ENCODE measurements around the gene GFER. TPM values are rescaled to one million over a fixed set of nuclear protein-coding genes. Genes with fewer than 3 reads are reported as not detected.
A peak's percentile ranks its signal among the peaks of the same experiment; 100 is the strongest.
"Not testable (repeated sequence)": the region's sequence is repeated elsewhere in the genome, so short reads cannot be mapped to it uniquely, and the experiment has no call there.

Gene GFER
- total RNA-seq, 1 donor from 2014 or later = 12.0 TPM

GRCh38 chr16:1957434-1958142, 26.4 kb upstream of the GFER start:
- not testable (repeated sequence) for DNase-seq (ENCODE audit: low spot score)

GRCh38 chr16:1958143-1958491, 25.9 kb upstream of the GFER start:
- not testable (repeated sequence) for DNase-seq (ENCODE audit: low spot score)

DNA sequence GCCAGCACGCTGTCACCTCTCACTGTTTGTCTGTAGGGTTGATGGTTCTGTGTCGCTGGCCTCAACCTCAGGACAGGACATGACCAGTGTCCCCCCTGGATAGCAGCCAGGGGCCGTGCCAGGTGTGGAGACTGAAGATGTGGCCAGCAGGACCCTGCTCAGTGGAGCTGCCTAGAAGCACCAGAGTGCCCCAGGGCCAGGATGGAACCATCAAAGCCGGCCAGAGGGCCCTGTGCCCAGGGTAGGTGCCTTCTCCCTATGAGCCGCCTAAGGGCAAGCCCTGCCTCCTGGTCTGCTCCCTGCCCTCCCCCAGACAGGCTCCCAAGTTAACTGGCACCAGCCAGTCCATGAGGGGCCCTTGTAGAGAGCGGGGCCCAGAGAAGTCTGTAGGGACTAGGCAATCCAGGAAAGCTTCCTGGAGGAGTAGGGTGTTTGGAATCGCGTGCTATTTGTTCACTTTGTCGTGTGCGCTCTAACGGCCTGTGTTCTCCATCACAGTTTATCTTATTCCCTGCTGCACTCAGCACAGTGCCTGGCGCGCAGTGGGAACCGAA, 25.2 kb upstream of the GFER start:
- DNase-seq (ENCODE audit: low spot score) = no peak

DNA sequence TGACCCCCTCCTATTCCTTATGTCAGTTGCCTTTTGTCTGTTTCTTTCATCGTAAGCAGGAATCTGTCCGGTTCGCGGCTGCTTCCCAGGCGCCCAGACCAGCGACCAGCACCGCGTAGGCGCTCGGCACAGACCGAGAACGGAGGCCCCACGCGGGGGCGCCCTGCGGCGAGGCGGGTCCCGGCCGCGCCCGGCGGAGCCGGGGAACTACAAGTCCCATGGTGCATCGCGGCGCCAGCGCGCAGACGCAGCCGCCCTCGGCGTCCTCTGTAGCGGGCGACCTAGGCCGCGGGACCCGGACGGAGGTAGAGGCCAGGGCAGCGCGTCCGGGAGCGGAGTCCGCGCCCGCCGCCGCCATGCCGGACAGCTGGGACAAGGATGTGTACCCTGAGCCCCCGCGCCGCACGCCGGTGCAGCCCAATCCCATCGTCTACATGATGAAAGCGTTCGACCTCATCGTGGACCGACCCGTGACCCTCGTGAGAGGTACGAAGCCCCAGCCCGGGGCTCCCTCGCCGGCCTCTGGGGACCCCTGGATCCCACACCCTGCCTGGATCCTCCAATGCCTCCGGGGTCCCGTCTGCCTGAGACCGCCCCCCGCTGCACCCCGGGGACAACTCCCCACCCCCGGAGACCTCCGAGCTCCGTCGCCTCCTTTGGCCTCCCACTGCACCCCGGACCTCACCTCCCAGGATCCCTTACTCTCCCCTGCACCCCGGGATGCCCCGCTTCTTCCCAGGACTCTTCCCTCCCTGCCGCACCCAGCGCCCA, 24.5 kb upstream of the GFER start, which contains the start of gene NDUFB10:
Gene NDUFB10 (plus strand): TSS at position 270 of the 771 bp plus-strand sequence. CDS start 87 bp downstream, at position 357.
- DNase-seq (ENCODE audit: low spot score) = peak; percentile 89

DNA sequence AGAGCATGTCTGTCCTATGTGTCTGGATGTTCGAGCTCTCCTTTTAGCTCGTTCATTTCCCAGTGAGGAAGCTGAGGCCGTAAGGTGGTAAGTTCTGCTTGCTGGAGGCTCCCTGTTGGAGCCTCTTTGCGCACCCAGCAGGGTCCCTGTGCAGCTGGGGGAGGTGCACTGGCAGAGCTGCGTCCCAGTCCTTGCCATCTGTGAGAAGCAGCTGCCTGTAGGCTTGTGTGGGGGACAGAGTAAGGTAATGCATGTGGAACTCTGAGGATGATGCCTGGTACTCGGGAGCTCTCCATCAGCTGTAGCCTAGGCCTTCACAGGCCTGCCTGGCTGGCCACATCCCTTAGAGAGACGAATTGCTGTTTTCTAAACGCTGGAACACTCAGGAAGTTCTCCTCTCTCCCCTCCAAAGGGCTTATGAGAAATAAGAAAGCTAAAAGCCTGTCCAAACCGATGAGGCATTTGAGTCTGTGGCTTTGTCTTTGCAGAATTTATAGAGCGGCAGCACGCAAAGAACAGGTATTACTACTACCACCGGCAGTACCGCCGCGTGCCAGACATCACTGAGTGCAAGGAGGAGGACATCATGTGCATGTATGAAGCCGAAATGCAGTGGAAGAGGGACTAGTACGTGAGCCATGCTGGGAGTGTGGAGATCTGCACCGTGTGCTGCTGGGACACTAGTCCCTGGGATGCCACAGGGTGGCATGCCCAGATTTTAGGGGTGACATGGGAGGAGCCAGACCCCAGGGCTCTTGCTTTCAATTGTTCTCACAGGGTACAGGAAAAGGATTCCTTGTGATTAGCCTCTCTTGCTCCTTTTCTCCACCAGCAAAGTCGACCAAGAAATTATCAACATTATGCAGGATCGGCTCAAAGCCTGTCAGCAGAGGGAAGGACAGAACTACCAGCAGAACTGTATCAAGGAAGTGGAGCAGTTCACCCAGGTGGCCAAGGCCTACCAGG, 23.0 kb upstream of the GFER start:
- no peak for DNase-seq (ENCODE audit: low spot score)

- DNase-seq (ENCODE audit: low spot score) = no peak
Observed at GRCh38 chr16:1961651-1962067, 22.3 kb upstream of the GFER start.

DNA sequence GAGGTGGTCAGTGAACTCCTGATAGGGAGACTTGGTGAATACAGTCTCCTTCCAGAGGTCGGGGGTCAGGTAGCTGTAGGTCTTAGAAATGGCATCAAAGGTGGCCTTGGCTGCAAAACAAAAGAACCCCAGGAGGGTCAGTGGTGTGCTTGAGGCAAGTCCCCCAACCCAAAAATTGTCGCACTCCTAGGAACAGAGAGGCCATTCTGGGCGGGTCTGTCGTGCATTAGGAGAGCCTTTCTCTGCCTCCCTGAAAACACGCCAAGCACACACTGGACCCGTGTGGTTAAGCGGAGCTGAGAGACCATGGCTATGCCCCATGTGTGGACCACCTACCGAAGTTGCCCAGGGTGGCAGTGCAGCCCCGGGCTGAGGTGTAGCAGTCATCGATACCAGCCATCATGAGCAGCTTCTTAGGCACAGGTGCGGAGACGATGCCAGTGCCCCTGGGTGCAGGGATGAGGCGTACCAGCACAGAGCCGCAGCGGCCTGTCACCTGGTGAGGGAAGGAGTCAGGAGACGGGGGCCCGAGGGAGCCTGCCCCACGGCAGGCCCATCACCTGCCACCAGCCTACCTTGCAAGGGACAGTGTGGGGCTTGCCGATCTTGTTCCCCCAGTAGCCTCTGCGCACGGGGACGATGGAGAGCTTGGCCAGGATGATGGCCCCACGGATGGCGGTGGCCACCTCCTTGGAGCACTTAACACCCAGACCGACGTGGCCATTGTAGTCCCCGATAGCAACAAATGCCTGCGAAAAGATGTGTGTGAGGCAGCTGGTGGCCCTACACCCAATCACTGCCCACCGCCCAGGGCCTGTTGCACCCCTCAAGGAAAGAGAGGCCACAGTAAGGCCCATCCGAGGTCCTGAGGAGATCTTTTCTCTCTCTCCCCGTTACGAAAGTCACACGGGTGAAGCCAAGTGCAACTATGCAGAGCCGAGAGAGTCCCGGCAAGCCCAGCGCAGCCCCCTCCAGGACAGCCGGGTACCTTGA, 21.5 kb upstream of the GFER start:
- DNase-seq (ENCODE audit: low spot score) = not testable (repeated sequence)

DNA sequence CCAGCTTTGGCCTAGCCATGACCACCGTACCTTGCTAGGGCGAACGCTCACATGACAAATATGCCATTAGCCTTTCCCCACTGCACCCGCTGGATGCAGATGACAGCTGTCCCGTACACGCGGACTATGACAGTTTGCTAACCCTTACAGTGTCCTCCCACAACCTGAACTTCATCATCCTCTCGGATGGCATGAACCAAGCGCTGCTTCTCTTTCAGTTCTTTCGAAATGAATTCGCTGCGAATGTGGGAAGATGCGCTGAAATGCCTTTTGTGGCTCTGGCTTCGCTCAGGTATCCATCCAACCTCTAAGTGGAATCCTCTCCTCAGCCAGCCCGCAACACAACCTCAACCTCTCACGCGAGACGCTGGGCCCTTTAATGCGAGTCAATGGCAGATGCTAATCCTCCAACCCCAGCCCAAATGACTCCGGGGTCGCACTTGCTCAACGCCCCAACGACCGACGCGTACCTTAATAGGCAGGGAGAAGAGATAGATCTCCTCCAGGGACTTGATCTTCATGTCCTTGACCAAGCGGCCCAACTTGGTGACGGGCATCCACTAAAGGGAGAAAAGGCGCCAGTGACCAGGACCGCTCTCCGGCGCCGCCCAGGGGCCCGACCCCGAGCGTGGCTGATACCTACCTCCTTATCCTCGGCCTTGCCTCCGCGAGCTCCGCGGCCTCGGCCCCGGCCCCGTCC, 20.0 kb upstream of the GFER start:
- no peak for DNase-seq (ENCODE audit: low spot score)

DNA sequence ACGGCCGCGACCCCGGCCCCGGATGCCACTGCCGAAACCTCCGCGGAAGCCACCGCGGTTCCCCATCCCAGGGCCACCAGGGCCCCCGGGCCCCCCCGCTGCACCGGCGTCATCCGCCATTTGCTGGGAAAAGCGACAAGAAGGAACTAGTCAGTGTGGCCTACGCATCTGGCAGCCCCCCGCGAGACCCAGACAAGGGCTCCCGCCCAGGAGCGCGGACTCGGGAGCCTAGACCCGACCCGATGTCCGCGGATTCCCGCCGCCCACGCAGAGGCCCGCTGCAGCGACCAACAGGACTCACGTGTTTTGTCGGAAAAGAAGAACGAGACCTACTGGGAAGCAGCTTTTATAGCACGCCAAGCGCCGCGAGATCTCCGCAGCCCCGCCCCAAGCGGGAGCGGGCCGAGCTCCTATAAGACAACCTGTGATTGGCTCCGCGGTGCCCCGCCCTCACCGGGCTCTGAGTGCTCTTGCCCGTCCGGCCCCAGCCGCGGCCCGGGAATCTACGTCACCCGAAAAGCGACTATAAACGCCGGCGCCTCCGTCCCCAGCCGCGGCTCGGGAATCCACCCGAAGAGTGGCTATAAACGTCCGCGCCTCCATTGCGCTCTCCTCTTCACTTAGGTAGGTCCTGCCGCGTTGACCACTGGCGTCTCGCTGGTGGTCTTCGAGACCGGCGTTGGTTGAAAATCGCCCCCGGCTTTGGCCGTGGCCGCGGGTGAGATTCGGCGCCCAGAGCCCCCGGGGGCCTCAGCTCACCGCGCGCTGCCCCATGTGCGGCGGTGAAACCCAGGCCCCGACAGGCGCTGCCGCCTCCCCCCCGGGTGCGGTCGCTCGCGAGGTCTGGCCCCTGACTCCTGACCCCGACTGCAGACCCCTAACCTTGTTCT, 19.2 kb upstream of the GFER start, which contains the start of gene RPS2:
Gene RPS2 (minus strand): TSS at position 321 of the 890 bp plus-strand sequence. CDS start 201 bp downstream, at position 120.
- DNase-seq (ENCODE audit: low spot score) = peak; percentile 99

DNA sequence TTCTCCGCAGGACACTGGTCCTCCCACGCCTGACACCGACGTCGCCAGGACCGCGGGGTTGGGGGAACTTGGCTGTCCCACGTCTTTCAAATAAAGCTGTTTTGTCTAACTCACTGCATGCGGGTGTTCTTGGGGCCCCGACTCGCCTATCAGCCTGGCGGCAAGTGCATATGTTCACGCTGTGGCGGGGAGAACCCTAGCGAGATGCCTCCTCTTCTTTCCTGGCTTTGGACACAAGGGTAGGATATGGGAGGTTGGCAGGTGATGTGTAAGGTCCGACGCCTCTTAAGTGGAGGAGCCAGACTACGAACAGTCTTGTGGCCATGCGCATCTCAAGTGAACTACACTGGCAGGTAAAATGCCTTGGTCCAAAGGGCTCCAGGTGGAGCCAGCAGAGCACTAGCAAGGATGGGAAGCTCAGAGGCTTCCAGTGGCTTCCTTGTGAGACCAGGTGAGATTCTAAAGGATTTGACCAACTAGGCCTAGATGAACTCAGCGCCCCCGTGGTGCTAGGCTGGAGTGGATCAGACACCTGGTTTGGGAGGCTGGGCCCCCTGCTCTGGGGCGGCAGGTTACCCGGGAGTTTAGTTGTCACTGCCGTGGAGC, 18.5 kb upstream of the GFER start:
- no peak for DNase-seq (ENCODE audit: low spot score)

DNA sequence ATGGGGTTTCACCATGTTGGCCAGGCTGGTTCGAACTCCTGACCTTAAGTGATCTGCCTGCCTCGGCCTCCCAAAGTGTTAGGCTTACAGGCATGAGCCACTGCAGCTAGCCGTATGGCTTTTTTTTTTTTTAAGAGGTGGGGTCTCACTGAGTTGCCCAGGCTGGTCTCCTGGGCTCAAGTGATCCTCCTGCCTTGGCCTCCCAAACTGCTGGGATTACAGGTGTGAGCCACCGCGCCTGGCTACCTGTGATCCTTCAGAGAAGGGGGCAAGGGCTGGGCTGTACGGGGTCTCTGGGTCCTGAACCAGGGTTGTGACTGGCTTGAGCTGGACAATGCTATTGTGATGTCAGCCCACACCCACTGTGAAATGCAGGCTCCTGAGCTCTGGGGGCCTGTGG, 17.5 kb upstream of the GFER start, which contains the start of gene RNF151:
Gene RNF151 (plus strand): TSS at position 397 of the 400 bp plus-strand sequence. CDS start 26 bp downstream, outside the sequence.
- DNase-seq (ENCODE audit: low spot score) = no peak

DNA sequence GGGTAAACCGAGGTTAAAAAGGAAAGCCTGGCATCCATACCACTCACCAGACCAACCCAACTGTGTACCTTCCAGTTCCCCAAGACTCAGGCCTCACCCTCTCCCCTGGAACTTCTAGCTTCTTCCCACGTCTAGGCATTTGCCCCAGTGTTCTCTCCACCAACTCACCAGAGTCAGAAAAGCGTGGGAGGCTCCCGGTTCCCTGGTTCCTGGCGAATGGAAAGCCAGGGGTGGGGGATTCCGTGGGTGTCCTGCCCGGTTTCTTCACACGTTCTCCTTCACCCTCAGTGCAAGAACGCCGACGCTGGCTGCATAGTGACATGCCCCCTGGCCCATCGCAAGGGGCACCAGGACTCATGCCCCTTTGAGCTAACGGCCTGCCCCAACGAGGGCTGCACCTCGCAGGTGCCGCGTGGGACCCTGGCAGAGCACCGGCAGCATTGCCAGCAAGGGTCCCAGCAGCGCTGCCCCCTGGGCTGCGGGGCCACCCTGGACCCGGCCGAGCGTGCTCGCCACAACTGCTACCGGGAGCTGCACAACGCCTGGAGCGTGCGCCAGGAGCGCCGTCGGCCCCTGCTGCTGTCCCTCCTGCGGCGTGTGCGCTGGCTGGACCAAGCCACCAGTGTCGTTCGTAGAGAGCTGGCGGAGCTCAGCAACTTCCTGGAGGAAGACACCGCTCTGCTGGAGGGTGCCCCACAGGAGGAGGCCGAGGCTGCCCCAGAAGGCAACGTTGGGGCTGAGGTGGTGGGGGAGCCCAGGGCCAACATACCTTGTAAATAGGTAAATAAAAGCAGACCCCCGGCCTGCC, 15.6 kb upstream of the GFER start:
- DNase-seq (ENCODE audit: low spot score) = no peak

- DNase-seq (ENCODE audit: low spot score) = peak; percentile 96
Observed at GRCh38 chr16:1971796-1972489, 12.1 kb upstream of the GFER start, which contains the start of gene TBL3. Gene TBL3 (plus strand): TSS chr16:1972053. CDS start chr16:1972165, 112 bp downstream.

DNA sequence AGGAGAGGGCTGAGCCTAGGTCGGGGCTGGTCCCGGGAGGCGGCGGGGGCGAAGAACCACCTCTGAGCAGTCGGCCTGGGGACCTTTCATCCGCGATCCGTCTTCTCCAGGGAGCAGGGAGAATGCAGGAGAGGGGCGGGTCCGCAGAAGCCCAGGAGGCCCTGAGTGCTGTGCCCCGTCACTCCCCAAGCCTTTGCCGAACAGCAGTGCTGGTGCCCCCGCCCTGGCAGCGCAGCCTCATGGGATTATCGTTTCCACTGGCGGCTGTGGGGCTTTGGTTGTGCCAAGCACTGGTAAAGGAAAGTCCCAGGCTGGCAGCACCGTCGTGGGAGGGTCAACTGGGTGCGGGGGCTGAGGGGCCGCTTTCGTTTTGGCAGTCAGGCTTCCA, 11.5 kb upstream of the GFER start:
- DNase-seq (ENCODE audit: low spot score) = no peak

DNA sequence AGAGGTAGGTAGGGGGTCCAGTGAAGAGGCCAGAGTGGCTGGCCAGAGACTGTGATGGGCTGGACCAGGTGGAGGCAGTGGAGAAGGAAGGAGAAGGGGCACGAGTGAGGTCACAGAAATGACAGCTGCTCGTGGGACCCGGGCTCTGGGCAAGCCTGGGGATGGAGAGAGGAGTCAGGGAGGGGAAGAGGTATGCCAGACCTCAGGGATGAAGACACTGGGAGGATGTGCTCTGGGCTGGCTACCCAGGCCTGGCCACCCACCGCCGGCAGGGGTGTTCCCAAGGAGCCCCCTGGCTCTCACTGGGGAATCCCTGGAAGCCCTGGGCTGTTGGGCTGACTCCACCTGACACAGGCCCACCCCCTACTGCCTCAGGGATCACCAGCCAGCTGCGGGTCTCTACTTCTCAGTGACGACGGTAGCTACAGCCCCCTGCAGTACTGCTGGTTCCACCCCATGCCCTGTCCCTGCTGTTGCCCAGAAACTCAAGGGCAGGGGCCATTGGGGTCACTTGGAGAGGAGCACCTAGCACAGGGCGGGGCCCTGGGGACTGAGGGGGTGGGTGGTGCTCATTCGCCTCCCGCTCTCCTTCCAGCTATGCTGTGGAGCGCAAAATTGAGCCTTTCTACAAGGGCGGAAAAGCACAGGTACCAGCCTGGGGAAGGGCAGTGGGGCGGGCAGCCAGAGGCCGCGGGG, 10.4 kb upstream of the GFER start:
- no peak for DNase-seq (ENCODE audit: low spot score)
